LNCaP clone FGC (cell line): ENCODE results near the gene UBE2G2.

Source experiments
- DNase-seq: peaks from one replicate; pipeline ENCODE4 v3.0.0-alpha.2; 2011; ENCODE audit warnings: low read depth
- H3K4me3 ChIP-seq: 2 replicates; pipeline ENCODE4 v1.5.1; 2011; ENCODE audit warnings: mild to moderate bottlenecking, low read depth, low read length, control low read depth
- CTCF ChIP-seq: IDR thresholded peaks from 2 replicates; pipeline ENCODE4 v1.5.1; 2012; ENCODE audit warnings: mild to moderate bottlenecking; ENCODE audit not compliant: control insufficient read depth, insufficient read depth; ENCODE audit errors: extremely low read depth

Gene UBE2G2

DNA sequence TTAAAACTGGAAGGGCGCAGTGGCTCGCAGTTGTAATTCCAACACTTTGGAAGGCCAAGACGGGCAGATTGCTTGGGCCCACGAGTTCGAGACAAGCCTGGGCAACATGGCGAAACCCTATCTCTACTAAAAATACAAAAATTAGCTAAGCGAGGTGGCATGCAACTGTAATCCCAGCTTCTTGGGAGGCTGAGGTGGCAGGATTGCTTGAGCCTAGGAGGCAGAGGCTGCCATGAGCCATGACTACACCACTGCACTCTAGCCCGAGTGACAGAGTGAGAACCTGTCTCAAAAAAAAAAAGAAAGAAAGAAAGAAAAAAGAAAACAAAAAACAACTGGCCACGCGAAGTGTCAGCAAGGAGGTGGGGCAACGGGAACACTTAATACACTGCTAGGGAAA is 6.3 kb downstream of the UBE2G2 start:
- DNase-seq: no peak
- H3K4me3 ChIP-seq: no peak overlapping the region
- TF ChIP-seq CTCF: no peak

- TF ChIP-seq CTCF: no peak
- H3K4me3 ChIP-seq: no peak overlapping the region
- no peak for DNase-seq
Measured at GRCh38 chr21:44793592-44794374, 7.8 kb downstream of the UBE2G2 start.

- no peak overlapping the region for H3K4me3 ChIP-seq
- TF ChIP-seq CTCF: peak; percentile 82
- DNase-seq: no peak
Measured at GRCh38 chr21:44792702-44793591, 8.7 kb downstream of the UBE2G2 start.

- no peak for DNase-seq
- no peak for TF ChIP-seq CTCF
Measured at GRCh38 chr21:44791993-44792392, 9.6 kb downstream of the UBE2G2 start.

DNA sequence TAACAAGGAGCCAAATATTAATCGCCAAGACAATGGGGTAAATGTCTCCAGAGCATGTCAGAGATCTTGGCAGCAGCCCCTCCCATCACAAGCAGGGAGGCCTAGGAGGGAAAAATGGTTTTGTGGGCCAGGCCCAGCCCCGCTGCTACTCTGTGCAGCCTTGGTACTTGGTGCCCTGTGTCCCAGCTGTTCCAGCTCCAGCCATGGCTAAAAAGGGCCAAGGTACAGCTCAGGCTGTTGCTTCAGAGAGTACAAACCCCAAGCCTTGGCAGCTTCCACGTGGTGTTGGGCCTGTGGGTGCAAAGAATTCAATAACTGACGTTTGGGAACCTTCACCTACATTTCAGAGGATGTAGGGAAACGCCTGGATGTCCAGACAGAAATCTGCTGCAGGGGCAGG is 10.4 kb downstream of the UBE2G2 start:
- no peak for TF ChIP-seq CTCF
- DNase-seq: no peak
- H3K4me3 ChIP-seq: no peak overlapping the region

More at GRCh38 chr21:44791993-44792392, 9.6 kb downstream of the UBE2G2 start:
- H3K4me3 ChIP-seq: no peak overlapping the region

DNA sequence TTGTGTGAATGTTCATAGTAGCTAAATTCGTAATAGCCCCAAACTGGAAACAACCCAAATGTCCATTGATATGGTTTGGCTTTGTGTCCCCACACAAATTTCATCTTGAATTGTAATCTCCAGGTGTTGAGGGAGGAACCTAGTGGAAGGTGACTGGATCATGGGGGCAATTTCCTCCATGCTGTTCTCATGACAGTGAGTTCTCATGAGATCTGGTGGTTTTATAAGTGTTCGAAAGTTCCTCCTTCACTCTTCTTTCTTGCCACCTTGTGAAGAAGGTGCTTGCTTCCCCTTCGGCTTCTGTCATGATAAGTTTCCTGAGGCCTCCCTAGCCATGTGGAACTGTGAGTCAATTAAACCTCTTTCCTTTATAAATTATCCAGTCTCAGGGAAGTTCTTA is 11.3 kb downstream of the UBE2G2 start:
- TF ChIP-seq CTCF: no peak
- no peak overlapping the region for H3K4me3 ChIP-seq
- no peak for DNase-seq
